Caco-2 (cell line): ENCODE results near the gene ZNF521. TPM values are rescaled to one million over a fixed set of nuclear protein-coding genes. Genes with fewer than 3 reads are reported as not detected.

ENCODE experiments used
- BruUV-seq: library from RNA; stranded (reverse); fragments of 400-500 nt; replicated peaks from 2 replicates; lab custom pipeline; 2021; lab: Mats Ljungman, UMichigan
- CTCF ChIA-PET: fragments of 300-600 bp; sonication (Branson Sonifier 250); formaldehyde crosslinking; loops from one replicate; lab custom pipeline; 2022; ENCODE audit warnings: antibody characterized with exemption; lab: Charles Lee
- POLR2A ChIA-PET: fragments of 300-600 bp; sonication (Branson Sonifier 250); formaldehyde crosslinking; loops from one replicate; lab custom pipeline; 2022; ENCODE audit warnings: antibody characterized with exemption; lab: Charles Lee
- DNase-seq, 2 experiments: peaks; one replicate each; pipeline versions ENCODE4 v3.0.0 to v3.0.0-alpha.2; 2020 to 2022
- H3K27me3 ChIP-seq: replicated peaks from 2 replicates; pipeline ENCODE4 v1.6.0; 2011; ENCODE audit warnings: low read length; ENCODE audit not compliant: control insufficient read depth, insufficient read depth
- H3K36me3 ChIP-seq: 2 replicates; pipeline ENCODE4 v1.5.1; 2011; ENCODE audit warnings: low read length; ENCODE audit not compliant: control insufficient read depth, insufficient read depth
- H3K4me1 ChIP-seq: fragments of 250-450 bp; sonication (Bioruptor Pico); 2 replicates; pipeline ENCODE4 v1.5.1; 2020; ENCODE audit warnings: mild to moderate bottlenecking
- H3K4me3 ChIP-seq: 2 replicates; pipeline ENCODE4 v1.5.1; 2011; ENCODE audit warnings: low read depth, mild to moderate bottlenecking, control low read depth, low read length
- H3K9me3 ChIP-seq: fragments of 250-450 bp; sonication (Bioruptor Pico); 2 replicates; pipeline ENCODE4 v1.5.1; 2020; ENCODE audit warnings: mild to moderate bottlenecking, moderate library complexity
- H3K27ac Mint-ChIP-seq: one replicate; pipeline ENCODE4 v1.8.0; 2022; ENCODE audit warnings: mixed read lengths; ENCODE audit not compliant: unreplicated experiment
- H3K27me3 Mint-ChIP-seq: one replicate; pipeline ENCODE4 v1.8.0; 2022; ENCODE audit warnings: mixed read lengths; ENCODE audit not compliant: insufficient read depth, unreplicated experiment
- H3K36me3 Mint-ChIP-seq: one replicate; pipeline ENCODE4 v1.8.0; 2022; ENCODE audit warnings: mild to moderate bottlenecking, mixed read lengths; ENCODE audit not compliant: insufficient read depth, unreplicated experiment
- H3K4me1 Mint-ChIP-seq: one replicate; pipeline ENCODE4 v1.8.0; 2022; ENCODE audit warnings: low read depth, mixed read lengths; ENCODE audit not compliant: unreplicated experiment
- H3K4me3 Mint-ChIP-seq: one replicate; pipeline ENCODE4 v1.8.0; 2022; ENCODE audit warnings: mild to moderate bottlenecking, moderate library complexity, mixed read lengths; ENCODE audit not compliant: unreplicated experiment
- H3K9me3 Mint-ChIP-seq: one replicate; pipeline ENCODE4 v1.8.0; 2022; ENCODE audit warnings: mixed read lengths; ENCODE audit not compliant: unreplicated experiment
- intact Hi-C: fragments of 100-400 bp; cut with micrococcal nuclease; formaldehyde crosslinking; loops from one replicate; pipeline ENCODE4 v1.10.0; 2022; ENCODE audit not compliant: unreplicated experiment
- total RNA-seq: library from RNA; stranded (reverse); gene quantifications from 2 replicates; pipeline ENCODE4 v1.2.3, GENCODE V29; 2022
- TF ChIP-seq, protein P1 (sequence below), 2 experiments: fragments of 200-600 bp in 1 of 2; IDR thresholded peaks; 1 replicate in 1 of 2; 2 replicates in 1 of 2; pipeline versions ENCODE4 v1.5.1 to v1.8.0; 2011 to 2022; ENCODE audit warnings: antibody characterized with exemption in 1 of 2, control low read depth in 1 of 2, inconsistent platforms in 1 of 2, low read depth in 1 of 2, low read length in 1 of 2, mild to moderate bottlenecking in 1 of 2, moderate library complexity in 1 of 2; ENCODE audit not compliant: insufficient read depth in 1 of 2, severe bottlenecking in 1 of 2, unreplicated experiment in 1 of 2

The ZNF521 gene
- total RNA-seq, 1 experiment from 2014 or later, result not detected

DNA sequence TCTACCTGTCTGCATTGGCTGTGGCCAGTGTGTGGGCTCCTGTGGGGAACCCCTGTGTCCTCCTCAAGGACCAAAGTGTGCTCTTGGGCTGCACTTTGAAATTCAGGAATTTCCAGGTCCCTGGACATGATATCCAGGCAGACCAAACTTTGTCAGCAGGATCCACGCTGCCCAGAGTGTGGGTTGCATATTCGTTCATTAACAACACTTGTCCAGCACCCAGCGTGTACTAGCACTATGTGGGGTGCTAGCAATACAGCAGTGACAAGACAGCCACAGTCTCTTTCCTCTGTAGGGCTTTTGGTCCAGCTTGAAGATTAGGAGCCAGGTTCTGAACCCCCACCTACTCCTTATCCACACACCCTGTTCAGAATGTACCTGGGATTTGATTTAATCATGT, 304.5 kb downstream of the ZNF521 start:
- no peak overlapping the region for H3K4me3 Mint-ChIP-seq
- no TSS peak for BruUV-seq
- no peaks in the 10 kb centered on the region for H3K27me3 ChIP-seq

DNA sequence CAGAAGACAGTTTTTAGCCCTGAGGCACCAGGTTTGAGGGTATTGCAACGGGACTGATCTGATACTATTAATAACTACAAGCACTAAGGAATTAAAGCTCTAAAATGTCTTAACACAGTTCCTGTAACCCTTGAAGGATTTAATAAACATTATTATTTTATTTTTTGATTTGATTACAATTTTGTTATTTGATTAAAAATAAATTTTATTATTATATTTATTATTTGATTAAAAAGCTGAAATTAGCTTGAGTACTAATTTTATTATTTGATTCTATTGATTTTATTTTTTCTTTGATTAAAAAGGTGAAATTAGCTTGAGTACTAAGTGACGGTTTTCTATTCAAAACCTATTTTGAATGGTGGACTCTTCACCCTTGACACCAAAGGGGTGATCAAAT, 307.3 kb downstream of the ZNF521 start:
- Histone ChIP-seq H3K9me3 (no peaks in the 10 kb centered on the region), H3K27me3 (no peaks in the 10 kb centered on the region), H3K36me3 (no peaks in the 10 kb centered on the region), H3K4me3 (no peak overlapping the region), H3K4me1 (no peaks in the 10 kb centered on the region)
- ChIA-PET POLR2A (no interaction called here), CTCF (no interaction called here)
- H3K4me3 Mint-ChIP-seq, result no peak overlapping the region
- BruUV-seq, result no TSS peak
- intact Hi-C loops, result no loop called here
- DNase-seq, result no peak
- no peak overlapping the region for H3K27ac Mint-ChIP-seq
- peaks cover 8% of the 10 kb centered on the region for H3K27me3 Mint-ChIP-seq
- no peaks in the 10 kb centered on the region for H3K9me3 Mint-ChIP-seq
- peaks cover 2% of the 10 kb centered on the region for H3K36me3 Mint-ChIP-seq
- peaks cover 8% of the 10 kb centered on the region for H3K4me1 Mint-ChIP-seq
- TF ChIP-seq, protein P1, sequence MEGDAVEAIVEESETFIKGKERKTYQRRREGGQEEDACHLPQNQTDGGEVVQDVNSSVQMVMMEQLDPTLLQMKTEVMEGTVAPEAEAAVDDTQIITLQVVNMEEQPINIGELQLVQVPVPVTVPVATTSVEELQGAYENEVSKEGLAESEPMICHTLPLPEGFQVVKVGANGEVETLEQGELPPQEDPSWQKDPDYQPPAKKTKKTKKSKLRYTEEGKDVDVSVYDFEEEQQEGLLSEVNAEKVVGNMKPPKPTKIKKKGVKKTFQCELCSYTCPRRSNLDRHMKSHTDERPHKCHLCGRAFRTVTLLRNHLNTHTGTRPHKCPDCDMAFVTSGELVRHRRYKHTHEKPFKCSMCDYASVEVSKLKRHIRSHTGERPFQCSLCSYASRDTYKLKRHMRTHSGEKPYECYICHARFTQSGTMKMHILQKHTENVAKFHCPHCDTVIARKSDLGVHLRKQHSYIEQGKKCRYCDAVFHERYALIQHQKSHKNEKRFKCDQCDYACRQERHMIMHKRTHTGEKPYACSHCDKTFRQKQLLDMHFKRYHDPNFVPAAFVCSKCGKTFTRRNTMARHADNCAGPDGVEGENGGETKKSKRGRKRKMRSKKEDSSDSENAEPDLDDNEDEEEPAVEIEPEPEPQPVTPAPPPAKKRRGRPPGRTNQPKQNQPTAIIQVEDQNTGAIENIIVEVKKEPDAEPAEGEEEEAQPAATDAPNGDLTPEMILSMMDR (IDR thresholded peaks at IDR 0.05; ENCODE audit: insufficient read depth in 1 of 2, low read depth in 1 of 2, low read length in 1 of 2, severe bottlenecking in 1 of 2, unreplicated experiment in 1 of 2), result no peak

More for the DNA sequence above, 304.5 kb downstream of the ZNF521 start:
- intact Hi-C loops, result no loop called here
- H3K27ac Mint-ChIP-seq, result no peak overlapping the region
- H3K4me1 Mint-ChIP-seq, result peaks cover 6% of the 10 kb centered on the region
- Histone ChIP-seq H3K4me3 (no peak overlapping the region), H3K4me1 (no peaks in the 10 kb centered on the region), H3K36me3 (no peaks in the 10 kb centered on the region), H3K9me3 (no peaks in the 10 kb centered on the region)
- TF ChIP-seq, protein P1 (IDR thresholded peaks at IDR 0.05; ENCODE audit: insufficient read depth in 1 of 2, low read depth in 1 of 2, low read length in 1 of 2, severe bottlenecking in 1 of 2, unreplicated experiment in 1 of 2), result no peak
- H3K36me3 Mint-ChIP-seq, result no peaks in the 10 kb centered on the region
- ChIA-PET CTCF (no interaction called here), POLR2A (no interaction called here)
- H3K27me3 Mint-ChIP-seq, result peaks cover 5% of the 10 kb centered on the region
- H3K9me3 Mint-ChIP-seq, result no peaks in the 10 kb centered on the region
- no peak for DNase-seq

DNA sequence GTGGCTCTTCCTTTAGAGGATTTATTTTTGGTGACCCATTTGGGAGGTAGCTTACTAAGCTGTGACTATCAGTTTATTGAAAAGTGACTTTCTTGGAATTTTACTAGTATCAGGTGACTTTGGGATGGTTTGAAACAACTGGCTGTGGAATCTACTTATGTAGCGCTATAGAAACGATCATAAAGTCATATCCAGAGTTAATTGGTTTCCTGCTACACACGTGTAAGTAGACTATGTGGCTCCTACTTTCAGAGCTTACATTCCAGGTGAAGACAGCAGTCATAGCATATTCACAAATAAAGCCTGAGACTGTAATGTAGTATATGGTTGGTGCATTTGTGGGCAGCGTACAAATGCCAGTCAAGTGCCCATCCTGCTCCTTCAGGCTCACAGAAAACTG, 308.9 kb downstream of the ZNF521 start:
- Histone ChIP-seq H3K4me3 (no peak overlapping the region), H3K9me3 (no peaks in the 10 kb centered on the region), H3K4me1 (no peaks in the 10 kb centered on the region), H3K27me3 (no peaks in the 10 kb centered on the region), H3K36me3 (no peaks in the 10 kb centered on the region)
- no peak overlapping the region for H3K4me3 Mint-ChIP-seq
- BruUV-seq, result no TSS peak
- no peak overlapping the region for H3K27ac Mint-ChIP-seq
- ChIA-PET POLR2A (no interaction called here), CTCF (no interaction called here)
- H3K9me3 Mint-ChIP-seq, result no peaks in the 10 kb centered on the region
- DNase-seq, result no peak
- H3K36me3 Mint-ChIP-seq, result peaks cover 7% of the 10 kb centered on the region
- intact Hi-C loops, result no loop called here
- TF ChIP-seq, protein P1 (IDR thresholded peaks at IDR 0.05; ENCODE audit: insufficient read depth in 1 of 2, low read depth in 1 of 2, low read length in 1 of 2, severe bottlenecking in 1 of 2, unreplicated experiment in 1 of 2), result no peak
- H3K27me3 Mint-ChIP-seq, result peaks cover 8% of the 10 kb centered on the region
- peaks cover 12% of the 10 kb centered on the region for H3K4me1 Mint-ChIP-seq
